ENCODE data around the gene FCRLA. TPM values are rescaled to one million over a fixed set of nuclear protein-coding genes. Genes with fewer than 3 reads are reported as not detected.
"Not testable (repeated sequence)": the region's sequence is repeated elsewhere in the genome, so short reads cannot be mapped to it uniquely, and the experiment has no call there.

The FCRLA gene
- polyA plus RNA-seq, 1 of the 3 experiments (the other 2 are of a cell fraction), result 0.13 TPM

DNA sequence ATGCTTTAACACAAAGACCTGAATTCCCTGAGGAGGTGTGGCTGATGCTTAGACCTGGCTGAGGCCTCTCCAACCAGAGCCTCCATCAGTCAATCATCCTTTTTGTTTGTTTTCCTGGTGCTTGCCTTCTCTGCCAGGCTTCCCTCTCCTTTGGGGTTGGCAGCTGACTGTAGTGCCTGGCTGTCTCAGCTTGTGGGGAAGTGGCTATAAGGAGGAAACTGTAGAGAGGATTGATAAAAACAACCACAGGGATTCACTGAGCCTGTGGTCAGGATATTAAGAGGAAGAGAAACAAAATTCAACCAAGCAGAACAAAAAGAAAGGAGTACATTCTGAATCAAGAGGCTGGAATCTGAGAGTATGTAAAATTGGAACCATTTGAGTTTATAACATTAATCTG is 48.5 kb upstream of the FCRLA start:
- H2AFZ ChIP-seq (ENCODE audit: low read depth); H3K27ac ChIP-seq (ENCODE audit: low read depth in 2 of 2, low read length in 1 of 2); H4K20me1 ChIP-seq (ENCODE audit: insufficient read depth); H3K9ac ChIP-seq; H3K79me2 ChIP-seq (ENCODE audit: insufficient read depth); H3K4me3 ChIP-seq (ENCODE audit: low read depth in 2 of 2, low read length in 1 of 2); POLR2A ChIA-PET; H3K4me2 ChIP-seq; H3K4me1 ChIP-seq (ENCODE audit: control insufficient read depth in 1 of 2, insufficient read depth in 2 of 2, low read depth in 1 of 2, low read length in 1 of 2); H3K27me3 ChIP-seq (ENCODE audit: insufficient read depth); H3K9me3 ChIP-seq; CTCF ChIA-PET; H3F3A ChIP-seq (replicated peaks; ENCODE audit: insufficient read depth); H3K9me2 ChIP-seq; H3K36me3 ChIP-seq (replicated peaks in 1 of 2; ENCODE audit: control insufficient read depth in 1 of 2, insufficient read depth in 2 of 2, low read length in 1 of 2); DNase-seq: not testable (repeated sequence)

DNA sequence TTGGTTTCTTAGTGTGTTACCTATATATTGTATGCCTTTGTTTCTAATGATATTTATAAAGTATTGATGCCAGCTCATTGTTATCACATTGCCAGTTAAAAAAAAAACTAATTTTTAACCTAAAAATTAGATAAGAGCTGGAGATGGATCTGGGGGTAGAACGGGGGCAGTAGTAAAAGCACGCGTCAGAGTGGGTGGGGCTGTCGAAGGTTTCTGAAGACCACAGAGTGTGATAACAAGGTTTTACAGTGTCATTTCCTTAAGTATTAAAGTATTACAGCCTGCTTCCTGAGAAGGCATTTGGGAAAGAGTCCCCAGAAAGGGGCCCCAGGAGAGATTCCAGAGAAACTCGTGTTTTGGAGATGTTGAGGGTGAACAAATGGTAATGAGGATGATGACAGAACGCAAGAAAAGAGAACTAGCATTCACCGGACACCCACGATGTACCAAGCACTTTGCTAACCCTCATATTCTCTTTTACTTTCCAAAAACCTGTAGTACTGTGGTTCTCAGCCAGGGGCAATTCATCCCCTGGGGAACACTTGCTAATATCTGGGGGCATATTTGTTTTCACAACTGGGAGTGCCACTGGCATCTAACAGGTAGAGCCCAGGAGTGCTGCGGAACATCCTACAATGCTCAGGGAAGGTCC is 45.2 kb upstream of the FCRLA start:
- H4K20me1 ChIP-seq (ENCODE audit: insufficient read depth); H3F3A ChIP-seq (replicated peaks; ENCODE audit: insufficient read depth); H3K4me2 ChIP-seq; H3K27me3 ChIP-seq (ENCODE audit: insufficient read depth); H3K9me3 ChIP-seq; H3K4me1 ChIP-seq (ENCODE audit: control insufficient read depth in 1 of 2, insufficient read depth in 2 of 2, low read depth in 1 of 2, low read length in 1 of 2); CTCF ChIA-PET; DNase-seq; H3K36me3 ChIP-seq (replicated peaks in 1 of 2; ENCODE audit: control insufficient read depth in 1 of 2, insufficient read depth in 2 of 2, low read length in 1 of 2); H3K27ac ChIP-seq (ENCODE audit: low read depth in 2 of 2, low read length in 1 of 2); POLR2A ChIA-PET; H3K9me2 ChIP-seq; H3K4me3 ChIP-seq (ENCODE audit: low read depth in 2 of 2, low read length in 1 of 2); H3K79me2 ChIP-seq (ENCODE audit: insufficient read depth); H2AFZ ChIP-seq (ENCODE audit: low read depth); H3K9ac ChIP-seq: not testable (repeated sequence)
- 13% methylated on average over 3 of the region's 9 CpGs for WGBS (ENCODE audit: low lambda C conversion rate)

DNA sequence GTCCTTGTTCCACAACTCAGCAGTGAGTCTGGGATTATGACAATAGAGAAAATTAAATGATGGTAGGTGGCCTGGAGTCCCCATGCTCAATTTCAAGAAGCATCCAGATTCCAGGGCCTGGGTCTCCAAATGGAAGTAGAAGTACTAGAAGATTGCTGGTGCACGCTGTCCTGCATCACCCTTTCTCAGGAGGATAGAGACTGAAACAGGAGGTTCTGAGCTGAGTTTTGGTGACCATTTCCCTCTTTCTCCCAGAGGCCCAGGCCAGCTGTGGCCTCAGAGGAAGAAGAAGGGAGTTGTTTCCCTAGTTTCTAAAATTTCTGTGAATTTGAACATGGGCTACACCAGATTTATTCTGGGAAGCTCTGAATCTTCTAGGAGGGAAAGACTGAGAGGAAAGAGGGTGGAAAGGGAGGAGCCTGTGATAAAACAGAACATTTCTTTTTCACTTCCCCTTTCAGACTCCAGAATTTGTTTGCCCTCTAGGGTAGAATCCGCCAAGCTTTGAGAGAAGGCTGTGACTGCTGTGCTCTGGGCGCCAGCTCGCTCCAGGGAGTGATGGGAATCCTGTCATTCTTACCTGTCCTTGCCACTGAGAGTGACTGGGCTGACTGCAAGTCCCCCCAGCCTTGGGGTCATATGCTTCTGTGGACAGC is 44.2 kb upstream of the FCRLA start, which contains the start of gene FCGR2B:
TSS of gene FCGR2B (plus strand) at position 460 of the 656 bp plus-strand sequence. CDS start at position 559, 99 bp downstream.
- H3K36me3 ChIP-seq (replicated peaks in 1 of 2; ENCODE audit: control insufficient read depth in 1 of 2, insufficient read depth in 2 of 2, low read length in 1 of 2); H3F3A ChIP-seq (replicated peaks; ENCODE audit: insufficient read depth); H3K27ac ChIP-seq (ENCODE audit: low read depth in 2 of 2, low read length in 1 of 2); H3K4me2 ChIP-seq; CTCF ChIA-PET; H3K27me3 ChIP-seq (ENCODE audit: insufficient read depth); H2AFZ ChIP-seq (ENCODE audit: low read depth); H3K4me3 ChIP-seq (ENCODE audit: low read depth in 2 of 2, low read length in 1 of 2); H4K20me1 ChIP-seq (ENCODE audit: insufficient read depth); H3K4me1 ChIP-seq (ENCODE audit: control insufficient read depth in 1 of 2, insufficient read depth in 2 of 2, low read depth in 1 of 2, low read length in 1 of 2); H3K79me2 ChIP-seq (ENCODE audit: insufficient read depth); H3K9me3 ChIP-seq; POLR2A ChIA-PET; DNase-seq; H3K9me2 ChIP-seq; H3K9ac ChIP-seq: not testable (repeated sequence)
- WGBS (ENCODE audit: low lambda C conversion rate), result no CpG with 5 or more reads among the region's 4 CpGs

DNA sequence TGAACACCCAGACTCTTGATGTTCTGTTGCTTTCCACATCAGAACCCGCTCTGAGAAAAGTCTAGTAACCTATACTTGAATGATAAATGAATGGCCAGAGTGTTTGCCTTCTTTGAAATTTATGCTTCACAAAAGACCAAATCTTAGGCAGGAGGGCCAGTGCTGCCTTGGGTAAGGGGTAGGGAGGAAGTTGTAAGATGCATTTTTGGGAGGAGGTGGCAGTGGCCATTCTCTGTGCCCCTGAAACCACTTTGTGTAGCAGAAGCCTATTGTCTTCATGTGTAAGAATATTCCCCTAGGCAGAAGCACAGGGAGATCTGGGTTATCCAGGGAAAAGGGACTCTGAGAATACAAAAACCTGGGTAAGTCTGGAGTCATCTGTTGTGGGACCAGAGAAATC is 43.5 kb upstream of the FCRLA start:
- H3K4me2 ChIP-seq; DNase-seq; H3K4me1 ChIP-seq (ENCODE audit: control insufficient read depth in 1 of 2, insufficient read depth in 2 of 2, low read depth in 1 of 2, low read length in 1 of 2); CTCF ChIA-PET; H4K20me1 ChIP-seq (ENCODE audit: insufficient read depth); H3K4me3 ChIP-seq (ENCODE audit: low read depth in 2 of 2, low read length in 1 of 2); H3K27me3 ChIP-seq (ENCODE audit: insufficient read depth); H2AFZ ChIP-seq (ENCODE audit: low read depth); H3K9ac ChIP-seq; H3K9me2 ChIP-seq; H3F3A ChIP-seq (replicated peaks; ENCODE audit: insufficient read depth); H3K36me3 ChIP-seq (replicated peaks in 1 of 2; ENCODE audit: control insufficient read depth in 1 of 2, insufficient read depth in 2 of 2, low read length in 1 of 2); H3K9me3 ChIP-seq; H3K27ac ChIP-seq (ENCODE audit: low read depth in 2 of 2, low read length in 1 of 2); H3K79me2 ChIP-seq (ENCODE audit: insufficient read depth); POLR2A ChIA-PET: not testable (repeated sequence)
- no CpG with 5 or more reads among the region's 1 CpG for WGBS (ENCODE audit: low lambda C conversion rate)

DNA sequence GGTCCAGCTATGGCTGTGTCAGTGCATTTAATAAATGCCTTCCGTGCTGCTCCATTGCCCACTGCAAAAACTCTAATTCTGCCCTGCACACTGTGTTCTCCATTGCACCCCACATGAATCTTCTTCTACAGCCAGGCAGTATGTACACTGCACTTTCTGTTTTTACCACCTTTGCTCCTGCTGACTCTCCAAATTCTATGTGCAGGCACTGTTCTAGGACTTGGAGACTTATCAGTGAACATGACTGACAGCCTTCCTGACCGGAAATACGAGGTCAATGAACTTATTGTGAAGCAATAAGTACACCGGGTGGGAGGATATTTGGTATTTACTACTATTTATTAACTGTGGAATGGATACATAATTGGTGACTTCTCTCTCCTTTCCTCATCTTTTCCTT is 42.3 kb upstream of the FCRLA start:
- DNase-seq; POLR2A ChIA-PET; H3K9me3 ChIP-seq; H3K9ac ChIP-seq; H4K20me1 ChIP-seq (ENCODE audit: insufficient read depth); H3F3A ChIP-seq (replicated peaks; ENCODE audit: insufficient read depth); H3K4me3 ChIP-seq (ENCODE audit: low read depth in 2 of 2, low read length in 1 of 2); H3K79me2 ChIP-seq (ENCODE audit: insufficient read depth); H3K36me3 ChIP-seq (replicated peaks in 1 of 2; ENCODE audit: control insufficient read depth in 1 of 2, insufficient read depth in 2 of 2, low read length in 1 of 2); H3K27me3 ChIP-seq (ENCODE audit: insufficient read depth); H3K4me1 ChIP-seq (ENCODE audit: control insufficient read depth in 1 of 2, insufficient read depth in 2 of 2, low read depth in 1 of 2, low read length in 1 of 2); CTCF ChIA-PET; H3K27ac ChIP-seq (ENCODE audit: low read depth in 2 of 2, low read length in 1 of 2); H3K9me2 ChIP-seq; H3K4me2 ChIP-seq; H2AFZ ChIP-seq (ENCODE audit: low read depth): not testable (repeated sequence)
- no CpG with 5 or more reads among the region's 4 CpGs for WGBS (ENCODE audit: low lambda C conversion rate)

DNA sequence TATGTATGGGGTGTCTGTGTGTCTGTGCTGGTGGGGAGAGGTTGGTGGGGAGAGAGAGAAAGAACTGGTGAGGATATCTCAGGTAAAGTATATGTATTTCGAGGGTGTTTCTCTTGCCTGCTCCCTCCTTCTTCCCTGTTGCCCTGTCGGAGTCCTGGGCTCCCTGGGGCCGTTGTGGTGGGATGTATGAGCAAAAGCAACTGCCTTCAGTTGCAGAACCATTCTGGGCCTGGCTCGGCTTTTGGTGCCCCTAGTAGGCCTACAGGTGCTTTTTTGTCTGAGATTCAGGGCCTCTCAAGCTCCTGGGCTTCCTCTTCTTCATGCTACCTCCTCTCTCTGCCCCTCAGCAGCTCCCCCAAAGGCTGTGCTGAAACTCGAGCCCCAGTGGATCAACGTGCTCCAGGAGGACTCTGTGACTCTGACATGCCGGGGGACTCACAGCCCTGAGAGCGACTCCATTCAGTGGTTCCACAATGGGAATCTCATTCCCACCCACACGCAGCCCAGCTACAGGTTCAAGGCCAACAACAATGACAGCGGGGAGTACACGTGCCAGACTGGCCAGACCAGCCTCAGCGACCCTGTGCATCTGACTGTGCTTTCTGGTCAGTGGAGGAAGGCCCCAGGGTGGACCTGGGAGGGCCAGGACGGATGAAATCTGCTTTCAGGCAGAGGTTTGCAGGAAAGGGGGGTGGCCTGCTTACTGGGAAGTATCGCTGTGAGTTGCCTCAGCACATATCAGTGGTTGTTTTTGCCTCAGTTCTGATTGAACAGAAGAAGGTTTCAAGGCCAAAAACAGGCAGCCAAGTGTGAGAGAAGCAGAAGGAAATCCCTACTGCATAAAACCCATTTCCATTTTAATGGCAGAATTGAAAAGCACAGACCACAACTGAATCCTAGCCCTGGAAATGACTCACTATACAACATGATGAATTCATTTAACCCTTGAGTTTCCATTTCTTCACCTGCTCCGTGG is 35.7 kb upstream of the FCRLA start:
- DNase-seq; H3K79me2 ChIP-seq (ENCODE audit: insufficient read depth); H3K27ac ChIP-seq (ENCODE audit: low read depth in 2 of 2, low read length in 1 of 2); POLR2A ChIA-PET; H3K9me3 ChIP-seq; H3K4me3 ChIP-seq (ENCODE audit: low read depth in 2 of 2, low read length in 1 of 2); H3K4me1 ChIP-seq (ENCODE audit: control insufficient read depth in 1 of 2, insufficient read depth in 2 of 2, low read depth in 1 of 2, low read length in 1 of 2); H3K27me3 ChIP-seq (ENCODE audit: insufficient read depth); H4K20me1 ChIP-seq (ENCODE audit: insufficient read depth); H3K9ac ChIP-seq; H3K9me2 ChIP-seq; H3K4me2 ChIP-seq; CTCF ChIA-PET; H3F3A ChIP-seq (replicated peaks; ENCODE audit: insufficient read depth); H3K36me3 ChIP-seq (replicated peaks in 1 of 2; ENCODE audit: control insufficient read depth in 1 of 2, insufficient read depth in 2 of 2, low read length in 1 of 2): not testable (repeated sequence)
- 35% methylated on average over 11 of the region's 15 CpGs for WGBS (ENCODE audit: low lambda C conversion rate)
- peak overlapping the region; percentile 74; the same call in 1 of the 2 replicates for H2AFZ ChIP-seq (ENCODE audit: low read depth)

All from SK-N-SH (cell line).